SK-N-SH treated with all-trans-retinoic acid at 6 μM for 48 hours (cell line): ENCODE data around the gene PCNT.

Experiments
- ATAC-seq: fragments of 200-7000 bp; cut with Tn5 transposase; 3 replicates; pipeline ENCODE4 v1.9.1; 2020; ENCODE audit warnings: mild to moderate bottlenecking, moderate library complexity
- ARNTL ChIP-seq: fragments of 450-650 bp; formaldehyde crosslinking; IDR thresholded peaks from 2 replicates; pipeline ENCODE4 v1.5.0; 2020; ENCODE audit warnings: low read depth, mild to moderate bottlenecking, moderate library complexity, borderline replicate concordance
- CREB5 ChIP-seq: fragments of 250-450 bp; sonication (Bioruptor Pico); IDR thresholded peaks from 2 replicates; pipeline ENCODE4 v1.5.1; 2020; ENCODE audit warnings: low read depth, mild to moderate bottlenecking, moderate library complexity
- CSDC2 ChIP-seq: fragments of 250-450 bp; sonication (Bioruptor Pico); IDR thresholded peaks from 2 replicates; pipeline ENCODE4 v1.5.0; 2020; ENCODE audit warnings: mild to moderate bottlenecking, moderate library complexity
- ESRRG ChIP-seq: fragments of 250-450 bp; sonication (Bioruptor Pico); IDR thresholded peaks from 2 replicates; pipeline ENCODE4 v1.6.1; 2021; ENCODE audit warnings: mild to moderate bottlenecking
- GLIS3 ChIP-seq: fragments of 250-450 bp; sonication (Bioruptor Pico); IDR thresholded peaks from 2 replicates; pipeline ENCODE4 v1.5.0; 2020; ENCODE audit warnings: mild to moderate bottlenecking, moderate library complexity
- ISL1 ChIP-seq: fragments of 250-450 bp; sonication (Bioruptor Pico); IDR thresholded peaks from 2 replicates; pipeline ENCODE4 v2.1.2; 2022; ENCODE audit warnings: mild to moderate bottlenecking, moderate library complexity
- OSR1 ChIP-seq: fragments of 250-450 bp; sonication (Bioruptor Pico); IDR thresholded peaks from 2 replicates; pipeline ENCODE4 v1.8.0; 2022; ENCODE audit warnings: moderate library complexity, mild to moderate bottlenecking, inconsistent platforms
- PPARA ChIP-seq: fragments of 250-450 bp; sonication (Bioruptor Pico); IDR thresholded peaks from 2 replicates; pipeline ENCODE4 v1.5.0; 2020; ENCODE audit warnings: mild to moderate bottlenecking, borderline replicate concordance
- RARB ChIP-seq: fragments of 250-450 bp; sonication (Bioruptor Pico); IDR thresholded peaks from 2 replicates; pipeline ENCODE4 v1.8.0; 2021; ENCODE audit warnings: mild to moderate bottlenecking, moderate library complexity
- SNAI2 ChIP-seq: fragments of 250-450 bp; sonication (Bioruptor Pico); IDR thresholded peaks from 2 replicates; pipeline ENCODE4 v1.5.0; 2020; ENCODE audit warnings: mild to moderate bottlenecking, moderate library complexity
- TCF4 ChIP-seq: fragments of 250-450 bp; sonication (Bioruptor Pico); IDR thresholded peaks from 2 replicates; pipeline ENCODE4 v1.8.0; 2021; ENCODE audit warnings: mild to moderate bottlenecking, moderate library complexity, borderline replicate concordance
- TOX ChIP-seq: fragments of 250-450 bp; sonication (Bioruptor Pico); IDR thresholded peaks from 2 replicates; pipeline ENCODE4 v1.8.0; 2021; ENCODE audit warnings: mild to moderate bottlenecking, moderate library complexity, borderline replicate concordance
- ZC3H10 ChIP-seq: fragments of 250-450 bp; sonication (Bioruptor Pico); IDR thresholded peaks from 2 replicates; pipeline ENCODE4 v1.5.1; 2021; ENCODE audit warnings: mild to moderate bottlenecking, moderate library complexity
- ZFP30 ChIP-seq: fragments of 450-650 bp; formaldehyde crosslinking; IDR thresholded peaks from 2 replicates; pipeline ENCODE4 v1.5.0; 2022; ENCODE audit warnings: mild to moderate bottlenecking, moderate library complexity
- ZNF565 ChIP-seq: fragments of 450-650 bp; formaldehyde crosslinking; conservative IDR thresholded peaks from 2 replicates; pipeline ENCODE4 v1.5.0; 2020; ENCODE audit warnings: low read depth, mild to moderate bottlenecking, moderate library complexity
- ZNF70 ChIP-seq: fragments of 450-650 bp; formaldehyde crosslinking; IDR thresholded peaks from 2 replicates; pipeline ENCODE4 v1.5.0; 2020; ENCODE audit warnings: mild to moderate bottlenecking, moderate library complexity
- TF ChIP-seq, protein P1 (sequence below): fragments of 250-450 bp; sonication (Bioruptor Pico); IDR thresholded peaks from 2 replicates; pipeline ENCODE4 v1.8.0; 2021; ENCODE audit warnings: low read depth, mild to moderate bottlenecking, moderate library complexity, borderline replicate concordance
- TF ChIP-seq, protein P2 (sequence below): fragments of 250-450 bp; sonication (Bioruptor Pico); IDR thresholded peaks from 2 replicates; pipeline ENCODE4 v1.8.0; 2020; ENCODE audit warnings: mild to moderate bottlenecking, moderate library complexity, borderline replicate concordance
- TF ChIP-seq, protein P3 (sequence below): fragments of 250-450 bp; sonication (Bioruptor Pico); IDR thresholded peaks from 2 replicates; pipeline ENCODE4 v1.5.0; 2020; ENCODE audit warnings: mild to moderate bottlenecking, moderate library complexity
- TF ChIP-seq, protein P4 (sequence below): fragments of 250-450 bp; sonication (Bioruptor Pico); IDR thresholded peaks from 2 replicates; pipeline ENCODE4 v1.5.1; 2021; ENCODE audit warnings: mild to moderate bottlenecking, moderate library complexity

PCNT gene

DNA sequence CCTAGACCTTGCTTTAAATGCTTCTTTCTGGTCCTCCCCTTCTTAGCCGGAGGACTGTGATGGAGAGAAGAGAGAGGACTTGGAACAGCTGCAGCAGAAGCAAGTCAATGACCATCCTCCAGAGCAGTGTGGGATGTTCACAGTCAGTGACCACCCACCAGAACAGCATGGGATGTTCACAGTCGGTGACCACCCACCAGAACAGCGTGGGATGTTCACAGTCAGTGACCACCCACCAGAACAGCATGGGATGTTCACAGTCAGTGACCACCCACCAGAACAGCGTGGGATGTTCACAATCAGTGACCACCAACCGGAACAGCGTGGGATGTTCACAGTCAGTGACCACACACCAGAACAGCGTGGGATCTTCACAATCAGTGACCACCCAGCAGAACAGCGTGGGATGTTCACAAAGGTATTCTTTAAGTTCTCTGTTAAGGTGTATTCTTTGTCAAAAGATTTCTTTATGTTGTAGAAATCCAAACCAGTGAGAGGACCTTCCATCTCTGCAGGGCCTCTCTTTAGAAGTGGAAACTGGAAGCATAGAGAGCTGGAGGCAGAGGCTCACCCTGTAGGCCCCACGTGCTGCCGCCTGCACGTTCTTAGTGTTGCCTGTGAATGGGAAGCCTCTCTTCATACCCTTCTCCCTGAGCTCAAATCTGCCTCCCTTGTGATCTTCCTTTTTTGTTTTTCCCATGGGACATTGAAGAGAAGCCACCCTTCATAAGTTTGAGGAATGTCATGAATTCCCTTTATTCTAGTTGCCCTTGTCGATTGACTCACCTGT, 10.6 kb downstream of the PCNT start:
- TF ChIP-seq, protein P1, sequence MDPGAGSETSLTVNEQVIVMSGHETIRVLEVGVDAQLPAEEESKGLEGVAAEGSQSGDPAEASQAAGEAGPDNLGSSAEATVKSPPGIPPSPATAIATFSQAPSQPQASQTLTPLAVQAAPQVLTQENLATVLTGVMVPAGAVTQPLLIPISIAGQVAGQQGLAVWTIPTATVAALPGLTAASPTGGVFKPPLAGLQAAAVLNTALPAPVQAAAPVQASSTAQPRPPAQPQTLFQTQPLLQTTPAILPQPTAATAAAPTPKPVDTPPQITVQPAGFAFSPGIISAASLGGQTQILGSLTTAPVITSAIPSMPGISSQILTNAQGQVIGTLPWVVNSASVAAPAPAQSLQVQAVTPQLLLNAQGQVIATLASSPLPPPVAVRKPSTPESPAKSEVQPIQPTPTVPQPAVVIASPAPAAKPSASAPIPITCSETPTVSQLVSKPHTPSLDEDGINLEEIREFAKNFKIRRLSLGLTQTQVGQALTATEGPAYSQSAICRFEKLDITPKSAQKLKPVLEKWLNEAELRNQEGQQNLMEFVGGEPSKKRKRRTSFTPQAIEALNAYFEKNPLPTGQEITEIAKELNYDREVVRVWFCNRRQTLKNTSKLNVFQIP (CRISPR knock-in tag), result no peak
- no peak for TF ChIP-seq TCF4 (CRISPR knock-in tag)
- no peak for TF ChIP-seq PPARA (CRISPR knock-in tag)
- no peak for TF ChIP-seq CREB5 (CRISPR knock-in tag)
- no peak for TF ChIP-seq ARNTL (CRISPR knock-in tag)
- no peak for TF ChIP-seq ZNF565 (CRISPR knock-in tag)
- TF ChIP-seq ZFP30 (CRISPR knock-in tag), result no peak
- TF ChIP-seq RARB (CRISPR knock-in tag), result no peak
- TF ChIP-seq GLIS3, result no peak
- TF ChIP-seq OSR1, result no peak
- TF ChIP-seq, protein P2, sequence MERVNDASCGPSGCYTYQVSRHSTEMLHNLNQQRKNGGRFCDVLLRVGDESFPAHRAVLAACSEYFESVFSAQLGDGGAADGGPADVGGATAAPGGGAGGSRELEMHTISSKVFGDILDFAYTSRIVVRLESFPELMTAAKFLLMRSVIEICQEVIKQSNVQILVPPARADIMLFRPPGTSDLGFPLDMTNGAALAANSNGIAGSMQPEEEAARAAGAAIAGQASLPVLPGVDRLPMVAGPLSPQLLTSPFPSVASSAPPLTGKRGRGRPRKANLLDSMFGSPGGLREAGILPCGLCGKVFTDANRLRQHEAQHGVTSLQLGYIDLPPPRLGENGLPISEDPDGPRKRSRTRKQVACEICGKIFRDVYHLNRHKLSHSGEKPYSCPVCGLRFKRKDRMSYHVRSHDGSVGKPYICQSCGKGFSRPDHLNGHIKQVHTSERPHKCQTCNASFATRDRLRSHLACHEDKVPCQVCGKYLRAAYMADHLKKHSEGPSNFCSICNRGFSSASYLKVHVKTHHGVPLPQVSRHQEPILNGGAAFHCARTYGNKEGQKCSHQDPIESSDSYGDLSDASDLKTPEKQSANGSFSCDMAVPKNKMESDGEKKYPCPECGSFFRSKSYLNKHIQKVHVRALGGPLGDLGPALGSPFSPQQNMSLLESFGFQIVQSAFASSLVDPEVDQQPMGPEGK (CRISPR knock-in tag), result no peak
- no peak for TF ChIP-seq ISL1
- no peak for TF ChIP-seq ESRRG (CRISPR knock-in tag)
- TF ChIP-seq, protein P3, sequence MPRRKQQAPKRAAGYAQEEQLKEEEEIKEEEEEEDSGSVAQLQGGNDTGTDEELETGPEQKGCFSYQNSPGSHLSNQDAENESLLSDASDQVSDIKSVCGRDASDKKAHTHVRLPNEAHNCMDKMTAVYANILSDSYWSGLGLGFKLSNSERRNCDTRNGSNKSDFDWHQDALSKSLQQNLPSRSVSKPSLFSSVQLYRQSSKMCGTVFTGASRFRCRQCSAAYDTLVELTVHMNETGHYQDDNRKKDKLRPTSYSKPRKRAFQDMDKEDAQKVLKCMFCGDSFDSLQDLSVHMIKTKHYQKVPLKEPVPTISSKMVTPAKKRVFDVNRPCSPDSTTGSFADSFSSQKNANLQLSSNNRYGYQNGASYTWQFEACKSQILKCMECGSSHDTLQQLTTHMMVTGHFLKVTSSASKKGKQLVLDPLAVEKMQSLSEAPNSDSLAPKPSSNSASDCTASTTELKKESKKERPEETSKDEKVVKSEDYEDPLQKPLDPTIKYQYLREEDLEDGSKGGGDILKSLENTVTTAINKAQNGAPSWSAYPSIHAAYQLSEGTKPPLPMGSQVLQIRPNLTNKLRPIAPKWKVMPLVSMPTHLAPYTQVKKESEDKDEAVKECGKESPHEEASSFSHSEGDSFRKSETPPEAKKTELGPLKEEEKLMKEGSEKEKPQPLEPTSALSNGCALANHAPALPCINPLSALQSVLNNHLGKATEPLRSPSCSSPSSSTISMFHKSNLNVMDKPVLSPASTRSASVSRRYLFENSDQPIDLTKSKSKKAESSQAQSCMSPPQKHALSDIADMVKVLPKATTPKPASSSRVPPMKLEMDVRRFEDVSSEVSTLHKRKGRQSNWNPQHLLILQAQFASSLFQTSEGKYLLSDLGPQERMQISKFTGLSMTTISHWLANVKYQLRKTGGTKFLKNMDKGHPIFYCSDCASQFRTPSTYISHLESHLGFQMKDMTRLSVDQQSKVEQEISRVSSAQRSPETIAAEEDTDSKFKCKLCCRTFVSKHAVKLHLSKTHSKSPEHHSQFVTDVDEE (CRISPR knock-in tag), result no peak
- TF ChIP-seq ZC3H10 (CRISPR knock-in tag), result no peak
- TF ChIP-seq ZNF70 (CRISPR knock-in tag), result no peak
- no peak for TF ChIP-seq TOX (CRISPR knock-in tag)
- TF ChIP-seq, all 23 proteins: peak for 0
- ATAC-seq, result no peak

- TF ChIP-seq CREB5 (CRISPR knock-in tag), result no peak
- no peak for TF ChIP-seq GLIS3
- no peak for TF ChIP-seq CSDC2 (CRISPR knock-in tag)
- no peak for TF ChIP-seq ZFP30 (CRISPR knock-in tag)
- TF ChIP-seq, protein P4, sequence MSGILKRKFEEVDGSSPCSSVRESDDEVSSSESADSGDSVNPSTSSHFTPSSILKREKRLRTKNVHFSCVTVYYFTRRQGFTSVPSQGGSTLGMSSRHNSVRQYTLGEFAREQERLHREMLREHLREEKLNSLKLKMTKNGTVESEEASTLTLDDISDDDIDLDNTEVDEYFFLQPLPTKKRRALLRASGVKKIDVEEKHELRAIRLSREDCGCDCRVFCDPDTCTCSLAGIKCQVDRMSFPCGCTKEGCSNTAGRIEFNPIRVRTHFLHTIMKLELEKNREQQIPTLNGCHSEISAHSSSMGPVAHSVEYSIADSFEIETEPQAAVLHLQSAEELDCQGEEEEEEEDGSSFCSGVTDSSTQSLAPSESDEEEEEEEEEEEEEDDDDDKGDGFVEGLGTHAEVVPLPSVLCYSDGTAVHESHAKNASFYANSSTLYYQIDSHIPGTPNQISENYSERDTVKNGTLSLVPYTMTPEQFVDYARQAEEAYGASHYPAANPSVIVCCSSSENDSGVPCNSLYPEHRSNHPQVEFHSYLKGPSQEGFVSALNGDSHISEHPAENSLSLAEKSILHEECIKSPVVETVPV (CRISPR knock-in tag), result no peak
- TF ChIP-seq ARNTL (CRISPR knock-in tag), result no peak
- no peak for TF ChIP-seq ESRRG (CRISPR knock-in tag)
- TF ChIP-seq, protein P1 (CRISPR knock-in tag), result no peak
- no peak for TF ChIP-seq TOX (CRISPR knock-in tag)
- no peak for TF ChIP-seq ISL1
- no peak for TF ChIP-seq TCF4 (CRISPR knock-in tag)
- no peak for TF ChIP-seq ZNF565 (CRISPR knock-in tag)
- TF ChIP-seq, protein P3 (CRISPR knock-in tag), result no peak
- no peak for TF ChIP-seq SNAI2 (CRISPR knock-in tag)
- no peak for TF ChIP-seq RARB (CRISPR knock-in tag)
- ATAC-seq, result no peak
Observed at GRCh38 chr21:46336603-46337002, 12.6 kb downstream of the PCNT start.
